ENCODE measurements around the gene LARP4B.

The LARP4B gene

GRCh38 chr10:822197-822596 lies 109.3 kb downstream of the LARP4B start:
- H3K4me3 ChIP-seq (ENCODE audit: low read length), result no peak overlapping the region
- DNase-seq (ENCODE audit: low read depth), result no peak
- no peak for TF ChIP-seq CTCF (conservative IDR thresholded peaks at IDR 0.05; ENCODE audit: low read length)

- TF ChIP-seq CTCF (conservative IDR thresholded peaks at IDR 0.05; ENCODE audit: low read length), result no peak
- peak; percentile 73 for DNase-seq (ENCODE audit: low read depth)
- no peak overlapping the region for H3K4me3 ChIP-seq (ENCODE audit: low read length)
Measured at GRCh38 chr10:821322-821721, 110.2 kb downstream of the LARP4B start.

GRCh38 chr10:819816-820215 lies 111.7 kb downstream of the LARP4B start:
- no peak overlapping the region for H3K4me3 ChIP-seq (ENCODE audit: low read length)
- no peak for TF ChIP-seq CTCF (conservative IDR thresholded peaks at IDR 0.05; ENCODE audit: low read length)
- no peak for DNase-seq (ENCODE audit: low read depth)

GRCh38 chr10:819326-819725 lies 112.2 kb downstream of the LARP4B start:
- no peak for TF ChIP-seq CTCF (conservative IDR thresholded peaks at IDR 0.05; ENCODE audit: low read length)
- no peak overlapping the region for H3K4me3 ChIP-seq (ENCODE audit: low read length)
- DNase-seq (ENCODE audit: low read depth), result peak; percentile 86

- DNase-seq (ENCODE audit: low read depth), result no peak
- no peak for TF ChIP-seq CTCF (conservative IDR thresholded peaks at IDR 0.05; ENCODE audit: low read length)
- H3K4me3 ChIP-seq (ENCODE audit: low read length), result no peak overlapping the region
Measured at GRCh38 chr10:818526-819220, 112.8 kb downstream of the LARP4B start.

- TF ChIP-seq CTCF (conservative IDR thresholded peaks at IDR 0.05; ENCODE audit: low read length), result no peak
- no peak overlapping the region for H3K4me3 ChIP-seq (ENCODE audit: low read length)
- DNase-seq (ENCODE audit: low read depth), result peak; percentile 54
Measured at GRCh38 chr10:818010-818409, 113.5 kb downstream of the LARP4B start.

- no peak for DNase-seq (ENCODE audit: low read depth)
- TF ChIP-seq CTCF (conservative IDR thresholded peaks at IDR 0.05; ENCODE audit: low read length), result no peak
- no peak overlapping the region for H3K4me3 ChIP-seq (ENCODE audit: low read length)
Measured at GRCh38 chr10:817371-817770, 114.1 kb downstream of the LARP4B start.
